ENCODE measurements around the gene GAB1.
A peak's percentile ranks its signal among the peaks of the same experiment; 100 is the strongest.

Gene GAB1

GRCh38 chr4:143391261-143391660 is 54.6 kb downstream of the GAB1 start:
- DNase-seq, result no peak

- no peak for DNase-seq
These were observed 55.2 kb downstream of the GAB1 start for GRCh38 chr4:143391895-143392294.

GRCh38 chr4:143393195-143393594 is 56.5 kb downstream of the GAB1 start:
- no peak for DNase-seq

GRCh38 chr4:143394739-143395453 is 58.2 kb downstream of the GAB1 start:
- no peak for DNase-seq

- DNase-seq, result no peak
These were observed 60.0 kb downstream of the GAB1 start for GRCh38 chr4:143396695-143397094.

GRCh38 chr4:143397335-143397734 is 60.7 kb downstream of the GAB1 start:
- DNase-seq, result no peak

- DNase-seq, result no peak
These were observed 61.2 kb downstream of the GAB1 start for GRCh38 chr4:143397887-143398286.

- no peak for DNase-seq
These were observed 62.7 kb downstream of the GAB1 start for GRCh38 chr4:143399113-143399949.

GRCh38 chr4:143400082-143400481 is 63.4 kb downstream of the GAB1 start:
- no peak for DNase-seq

GRCh38 chr4:143402776-143403552 is 66.3 kb downstream of the GAB1 start:
- no peak for DNase-seq

- no peak for DNase-seq
These were observed 66.8 kb downstream of the GAB1 start for GRCh38 chr4:143403553-143403820.

- DNase-seq, result no peak
These were observed 67.9 kb downstream of the GAB1 start for GRCh38 chr4:143404555-143404954.

GRCh38 chr4:143405075-143405730 is 68.5 kb downstream of the GAB1 start:
- no peak for DNase-seq

- DNase-seq, result peak; percentile 79
These were observed 69.8 kb downstream of the GAB1 start for GRCh38 chr4:143406523-143406922.

- DNase-seq, result no peak
These were observed 70.8 kb downstream of the GAB1 start for GRCh38 chr4:143407474-143407873.

- DNase-seq, result no peak
These were observed 71.2 kb downstream of the GAB1 start for GRCh38 chr4:143407888-143408287.

GRCh38 chr4:143410015-143410414 is 73.3 kb downstream of the GAB1 start:
- no peak for DNase-seq

GRCh38 chr4:143411527-143412419 is 75.1 kb downstream of the GAB1 start:
- DNase-seq, result no peak

- no peak for DNase-seq
These were observed 75.7 kb downstream of the GAB1 start for GRCh38 chr4:143412420-143412758.

- DNase-seq, result no peak
These were observed 81.2 kb downstream of the GAB1 start for GRCh38 chr4:143417679-143418403.

- no peak for DNase-seq
These were observed 83.6 kb downstream of the GAB1 start for GRCh38 chr4:143420227-143420626.

GRCh38 chr4:143421609-143422008 is 84.9 kb downstream of the GAB1 start:
- no peak for DNase-seq
